ENCODE measurements around the gene APOBR. TPM values are rescaled to one million over a fixed set of nuclear protein-coding genes. Genes with fewer than 3 reads are reported as not detected.

The APOBR gene
- total and polyA plus RNA-seq, 7 donors: 0.68 to 94.5 (median 1.1) TPM

DNA sequence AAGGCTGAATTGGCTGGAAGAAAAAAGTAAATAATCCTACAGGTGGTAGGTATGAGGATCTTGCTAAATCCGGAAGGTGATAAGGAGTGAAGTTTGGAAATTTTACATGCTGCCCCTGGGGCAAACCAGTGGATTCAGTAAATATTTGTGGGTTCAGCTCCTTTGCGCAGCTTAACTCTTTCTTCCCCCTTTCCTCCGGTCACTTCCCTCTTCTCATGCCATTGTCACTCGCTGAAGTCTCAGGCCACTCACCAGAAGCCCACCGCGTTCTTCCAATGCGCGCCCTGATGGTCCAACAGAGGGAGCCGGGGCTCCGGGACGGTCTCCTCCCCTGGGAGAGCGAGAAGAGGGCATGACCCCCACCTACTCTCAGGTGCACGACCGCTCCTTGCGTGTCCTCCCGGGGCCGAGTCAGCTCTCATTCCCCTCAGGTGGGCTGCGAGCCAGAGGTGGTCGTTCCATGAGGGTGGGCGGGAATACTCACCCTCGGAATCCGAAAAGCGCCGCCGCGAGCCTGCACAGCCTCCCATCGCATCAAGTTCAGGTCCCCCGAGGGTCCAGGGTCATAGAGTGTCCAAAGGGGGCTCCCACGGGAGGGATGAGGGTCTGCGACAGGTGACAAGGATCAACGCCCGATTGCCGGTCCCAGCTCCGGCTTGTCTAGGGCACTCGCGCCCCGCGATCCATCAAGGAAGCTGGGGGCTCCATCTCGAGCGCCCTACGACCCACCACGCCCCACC is 3.0 kb upstream of the APOBR start:
- Histone ChIP-seq H3K27ac (peak overlapping the region; percentile 92 to 93 (median 93)), H3K4me1 (peaks cover 0 to 20% (median 13%) of the 10 kb centered on the region in 4 donors), H3K27me3 (no peaks in the 10 kb centered on the region), H3K9me3 (no peaks in the 10 kb centered on the region), H3K4me3 (peak overlapping the region; percentile 73 to 97 (median 82)), H3K36me3 (peaks cover 0 to 36% (median 9%) of the 10 kb centered on the region in 4 donors)
- WGBS, 2 donors: 0 to 1% methylated on average over 42 of the region's 42 CpGs
- intact Hi-C loops (cut with DNase I): no loop called here
- TF ChIP-seq POLR2AphosphoS5 (IDR thresholded peaks at IDR 0.05) (no peak), POLR2A (IDR thresholded peaks at IDR 0.05) (no peak), EP300 (IDR thresholded peaks at IDR 0.05) (no peak)
- TF ChIP-seq, protein P1, sequence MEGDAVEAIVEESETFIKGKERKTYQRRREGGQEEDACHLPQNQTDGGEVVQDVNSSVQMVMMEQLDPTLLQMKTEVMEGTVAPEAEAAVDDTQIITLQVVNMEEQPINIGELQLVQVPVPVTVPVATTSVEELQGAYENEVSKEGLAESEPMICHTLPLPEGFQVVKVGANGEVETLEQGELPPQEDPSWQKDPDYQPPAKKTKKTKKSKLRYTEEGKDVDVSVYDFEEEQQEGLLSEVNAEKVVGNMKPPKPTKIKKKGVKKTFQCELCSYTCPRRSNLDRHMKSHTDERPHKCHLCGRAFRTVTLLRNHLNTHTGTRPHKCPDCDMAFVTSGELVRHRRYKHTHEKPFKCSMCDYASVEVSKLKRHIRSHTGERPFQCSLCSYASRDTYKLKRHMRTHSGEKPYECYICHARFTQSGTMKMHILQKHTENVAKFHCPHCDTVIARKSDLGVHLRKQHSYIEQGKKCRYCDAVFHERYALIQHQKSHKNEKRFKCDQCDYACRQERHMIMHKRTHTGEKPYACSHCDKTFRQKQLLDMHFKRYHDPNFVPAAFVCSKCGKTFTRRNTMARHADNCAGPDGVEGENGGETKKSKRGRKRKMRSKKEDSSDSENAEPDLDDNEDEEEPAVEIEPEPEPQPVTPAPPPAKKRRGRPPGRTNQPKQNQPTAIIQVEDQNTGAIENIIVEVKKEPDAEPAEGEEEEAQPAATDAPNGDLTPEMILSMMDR (IDR thresholded peaks at IDR 0.05): peak in 3 of 4 experiments; percentile 29 to 47 (median 33)
- peak; percentile 77 for DNase-seq

DNA sequence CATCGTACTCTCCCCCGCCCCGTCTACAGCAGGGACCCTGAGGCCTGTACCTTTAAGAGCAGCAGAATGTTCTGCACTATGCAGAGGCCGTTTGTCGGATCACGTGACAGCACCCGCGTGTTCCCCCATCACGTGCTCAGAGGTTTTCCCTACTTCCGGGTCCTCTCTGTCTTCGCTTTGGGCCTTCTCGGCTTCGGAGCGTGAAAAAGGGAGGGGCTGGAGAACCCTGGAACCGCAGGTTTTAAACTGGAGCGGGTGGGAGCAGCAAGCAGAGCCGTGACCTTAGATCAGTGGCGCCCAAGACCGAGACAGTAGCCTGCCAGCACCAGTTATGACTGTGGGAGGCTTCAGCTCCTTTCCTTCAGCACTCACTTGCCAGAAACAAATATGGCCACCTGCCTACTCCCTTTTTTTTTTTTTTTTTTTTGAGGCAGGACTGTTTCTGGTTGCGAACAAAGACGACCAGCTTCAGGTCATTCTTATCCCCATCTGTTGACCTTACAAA is 2.4 kb upstream of the APOBR start, which contains the start of gene CLN3:
Gene CLN3, minus strand, starts transcription at position 105 of the 505 bp plus-strand sequence. CDS start 315 bp downstream, outside the sequence.
- Histone ChIP-seq H3K27me3 (no peaks in the 10 kb centered on the region), H3K4me3 (peak within 1 kb of the TSS; percentile 73 to 97 (median 82)), H3K4me1 (peaks cover 0 to 20% (median 13%) of the 10 kb centered on the region in 4 donors), H3K9me3 (no peaks in the 10 kb centered on the region), H3K36me3 (peaks cover 0 to 30% (median 8%) of the 10 kb centered on the region in 4 donors), H3K27ac (peak within 1 kb of the TSS; percentile 92 to 93 (median 93))
- WGBS, 2 donors: 0% methylated on average over 21 of the region's 21 CpGs
- intact Hi-C loops (cut with DNase I): loop anchor here (1.0 to 2.0 kb wide), 2 partner anchors 47 to 62 kb away; partner anchors contain the start of gene NUPR1
- DNase-seq: peak; percentile 97
- TF ChIP-seq, protein P1 (IDR thresholded peaks at IDR 0.05): no peak
- TF ChIP-seq POLR2A (IDR thresholded peaks at IDR 0.05) (no peak), POLR2AphosphoS5 (IDR thresholded peaks at IDR 0.05) (peak; percentile 56 to 80 (median 60)), EP300 (IDR thresholded peaks at IDR 0.05) (no peak)

DNA sequence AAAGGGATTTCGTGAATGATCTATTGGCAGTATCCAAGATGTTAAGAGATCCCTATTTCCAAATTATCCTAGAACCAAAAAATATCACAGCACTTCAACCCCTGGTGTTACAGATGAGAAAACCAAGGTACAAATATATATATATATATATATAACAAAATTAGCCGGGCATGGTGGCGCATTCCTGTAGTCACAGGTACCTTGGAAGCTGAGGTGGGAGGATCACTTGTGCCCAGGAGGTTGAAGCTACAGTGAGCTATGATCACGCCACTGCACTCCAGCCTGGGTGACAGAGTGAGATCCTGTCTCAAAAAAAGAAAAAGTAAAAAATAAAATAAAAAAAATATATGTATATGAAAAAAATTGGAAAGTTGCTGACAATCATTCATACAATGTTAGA is 1.9 kb upstream of the APOBR start:
- intact Hi-C loops (cut with DNase I): loop anchor here (1.0 to 2.0 kb wide), 2 partner anchors 46 to 62 kb away; partner anchors contain the start of gene NUPR1
- H3K9me3 ChIP-seq: no peaks in the 10 kb centered on the region
- WGBS, 2 donors: 33 to 41% methylated on average over 4 of the region's 4 CpGs
- DNase-seq: no peak
- H3K4me1 ChIP-seq: peaks cover 0 to 20% (median 13%) of the 10 kb centered on the region in 4 donors
- peaks cover 0 to 25% (median 5%) of the 10 kb centered on the region in 4 donors for H3K36me3 ChIP-seq
- TF ChIP-seq EP300 (IDR thresholded peaks at IDR 0.05): no peak
- H3K4me3 ChIP-seq: peak overlapping the region in 3 of 4 donors; percentile 75 to 97 (median 90)
- peak overlapping the region; percentile 92 to 93 (median 93) for H3K27ac ChIP-seq
- no peaks in the 10 kb centered on the region for H3K27me3 ChIP-seq

DNA sequence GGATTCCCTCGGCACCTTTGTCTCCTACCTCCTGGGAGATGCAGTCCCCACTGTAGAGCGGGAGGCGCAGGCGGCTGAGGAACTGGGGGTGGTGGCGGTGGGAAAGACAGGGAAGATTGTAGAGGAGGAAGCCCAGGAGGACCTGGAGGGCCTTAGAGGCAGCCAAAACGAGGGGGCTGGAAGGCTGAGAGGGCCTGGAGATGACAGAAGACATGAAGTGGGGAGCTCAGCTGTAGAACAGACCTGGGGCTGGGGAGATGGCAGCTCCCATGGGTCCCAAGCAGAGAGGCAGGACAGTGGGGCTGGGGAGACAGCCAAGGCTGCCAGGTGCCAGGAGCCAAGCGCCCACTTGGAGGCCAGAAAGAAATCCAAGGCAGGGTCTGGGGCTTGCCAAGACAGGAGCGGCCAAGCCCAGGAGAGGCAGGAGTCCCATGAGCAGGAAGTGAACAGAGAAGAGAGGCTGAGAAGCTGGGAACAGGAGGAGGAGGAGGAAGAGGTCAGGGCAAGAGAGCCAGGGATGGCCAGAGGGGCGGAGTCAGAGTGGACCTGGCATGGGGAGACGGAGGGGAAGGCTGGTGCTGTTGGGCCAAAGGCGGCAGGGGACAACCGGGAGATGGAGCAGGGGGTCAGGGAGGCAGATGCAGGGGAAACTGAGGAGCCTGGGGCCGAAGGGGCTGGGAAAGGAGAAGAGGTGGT is 803 bp downstream of the APOBR start:
- Histone ChIP-seq H3K9me3 (no peaks in the 10 kb centered on the region), H3K36me3 (no peaks in the 10 kb centered on the region), H3K27me3 (no peaks in the 10 kb centered on the region), H3K4me1 (peaks cover 0 to 10% (median 8%) of the 10 kb centered on the region in 4 donors), H3K27ac (peak overlapping the region in 3 of 4 donors; percentile 39 to 49 (median 42)), H3K4me3 (peak overlapping the region in 3 of 4 donors; percentile 8 to 30 (median 11))
- 23 to 74% methylated on average over 13 of the region's 13 CpGs for WGBS, 2 donors
- no peak for DNase-seq
- TF ChIP-seq, protein P1 (IDR thresholded peaks at IDR 0.05): no peak
- TF ChIP-seq POLR2AphosphoS5 (IDR thresholded peaks at IDR 0.05): no peak
- TF ChIP-seq POLR2A (IDR thresholded peaks at IDR 0.05): no peak
- TF ChIP-seq EP300 (IDR thresholded peaks at IDR 0.05): no peak
- intact Hi-C loops (cut with DNase I): no loop called here
